Transverse colon (tissue), 4 donors: Measurements from ENCODE around the gene PLA2G15. TPM values are rescaled to one million over a fixed set of nuclear protein-coding genes. Genes with fewer than 3 reads are reported as not detected.

ENCODE experiments used
- DNase-seq: peaks from one replicate; pipeline ENCODE4 v3.0.0-alpha.2; 2019
- H3K27ac ChIP-seq, 4 donors: fragments of 200-600 bp; sonication (generic); 2 replicates each; pipeline ENCODE4 v1.5.1; 2016 to 2018; ENCODE audit warnings: inconsistent platforms in 4 of 4
- H3K27me3 ChIP-seq: fragments of 200-600 bp; sonication (generic); 2 replicates; pipeline ENCODE4 v1.5.1; 2017; ENCODE audit warnings: inconsistent platforms
- H3K36me3 ChIP-seq, 4 donors: fragments of 200-600 bp; sonication (generic); 2 replicates each; pipeline ENCODE4 v1.5.1; 2017 to 2019; ENCODE audit warnings: inconsistent platforms in 4 of 4
- H3K4me1 ChIP-seq, 4 donors: fragments of 200-600 bp; sonication (generic); 2 replicates each; pipeline ENCODE4 v1.5.1; 2017 to 2020; ENCODE audit warnings: inconsistent platforms in 4 of 4
- H3K4me3 ChIP-seq, 4 donors: fragments of 200-600 bp; sonication (generic); 1 replicate in 1 of 4; 2 replicates in 3 of 4; pipeline versions ENCODE4 v1.5.1 to v1.6.1; 2017 to 2019; ENCODE audit warnings: inconsistent platforms in 4 of 4
- H3K9me3 ChIP-seq, 2 donors: fragments of 200-600 bp; sonication (generic); 2 replicates each; pipeline ENCODE4 v1.5.1; 2017 to 2019; ENCODE audit warnings: inconsistent platforms in 2 of 2
- CTCF ChIP-seq, 5 experiments: fragments of 200-600 bp in 3 of 5; fragments of 450-650 bp in 2 of 5; sonication (generic) in 3 of 5; IDR thresholded peaks; 1 replicate in 2 of 5; 2 replicates in 3 of 5; pipeline ENCODE4 v1.5.1; 2016 to 2017; ENCODE audit warnings: antibody characterized with exemption in 5 of 5, inconsistent platforms in 3 of 5, mild to moderate bottlenecking in 2 of 5, moderate library complexity in 1 of 5
- EP300 ChIP-seq: sonication (generic); formaldehyde crosslinking; IDR thresholded peaks from one replicate; pipeline ENCODE4 v1.6.1; 2017; ENCODE audit warnings: antibody characterized with exemption, low read depth
- POLR2A ChIP-seq: fragments of 450-650 bp; IDR thresholded peaks from one replicate; pipeline ENCODE4 v1.6.1; 2016; ENCODE audit warnings: antibody characterized with exemption, mild to moderate bottlenecking, moderate library complexity
- POLR2AphosphoS5 ChIP-seq, 3 donors: sonication (generic); formaldehyde crosslinking; IDR thresholded peaks; one replicate each; pipeline ENCODE4 v1.6.1; 2016; ENCODE audit warnings: antibody characterized with exemption in 3 of 3
- WGBS, 2 donors: methylation state at CpG; one replicate each; pipeline ENCODE4 v1.1.5; 2018; ENCODE audit warnings: low coverage in 1 of 2; 5-methylcytosine and 5-hydroxymethylcytosine counted together
- in situ Hi-C, 4 donors: fragments of 200-750 bp; cut with MboI; loops; one replicate each; pipeline versions ENCODE4 v1.15.0 to v1.15.1; 2017; ENCODE audit warnings: low sequenced_read_pairs in 3 of 4, low pct_ligation_motif_present in 1 of 4, low pct_unique_long_range_greater_than_20kb in 1 of 4
- intact Hi-C: fragments of 100-400 bp; cut with DNase I; formaldehyde crosslinking; loops from one replicate; pipeline ENCODE4 v1.15.1; 2023; ENCODE audit warnings: low total_unique reads
- small RNA-seq, 4 donors: library from RNA; depleted of rRNA; stranded (forward); fragments of <200 nt; gene quantifications; one replicate each; pipeline ENCODE3, GENCODE V24; 2016
- total RNA-seq, 4 donors: library from RNA; depleted of rRNA; stranded (reverse); fragments of >200 nt; gene quantifications; one replicate each; pipeline ENCODE4 v1.1.0, GENCODE V29; 2016

PLA2G15 gene
- total RNA-seq, 4 donors from 2014 or later: 9.6 to 18.2 (median 15.0) TPM

GRCh38 chr16:68310437-68310773, 65.2 kb downstream of the PLA2G15 start:
- H3K4me1 ChIP-seq: peaks cover 16 to 28% (median 21%) of the 10 kb centered on the region in 4 donors
- H3K9me3 ChIP-seq: no peaks in the 10 kb centered on the region
- peaks cover 0 to 29% (median 9%) of the 10 kb centered on the region in 4 donors for H3K36me3 ChIP-seq
- WGBS, 2 donors: 0% methylated on average over 15 of the region's 29 CpGs; no CpG with 5 or more reads in 1 of the 2 donors
- in situ Hi-C loops: no loop called here
- DNase-seq: peak; percentile 9
- H3K27me3 ChIP-seq: no peaks in the 10 kb centered on the region
- H3K4me3 ChIP-seq: peak overlapping the region; percentile 72 to 90 (median 80)
- intact Hi-C loops: no loop called here
- TF ChIP-seq POLR2A (no peak), POLR2AphosphoS5 (IDR thresholded peaks at IDR 0.05) (no peak), CTCF (IDR thresholded peaks at IDR 0.05) (no peak), EP300 (no peak)
- H3K27ac ChIP-seq: peak overlapping the region; percentile 87 to 91 (median 89)

Small RNA genes within 50 kb of the gene (small RNA-seq; reads per million reads assigned to genes)
- gene RNU6-1262P: 0 reads per million in 4 donors

Other genes starting within 250 kb of the PLA2G15 start
- 1 to 10 TPM; 1.5 to 4.4 (median 1.5) TPM for gene DPEP2, start 245.9 kb upstream of the PLA2G15 start, total RNA-seq
- not detected for gene DPEP2NB, start 229.5 kb upstream of the PLA2G15 start, total RNA-seq
- gene DDX28, start 222.1 kb upstream of the PLA2G15 start, total RNA-seq: 10 to 100 TPM in 1 of 4 donors, 1 to 10 TPM in 3; 4.8 to 13.1 (median 6.2) TPM
- 10 to 100 TPM in 3 of 4 donors, 1 to 10 TPM in 1; 9.2 to 13.1 (median 11.2) TPM for gene DUS2, start 222.1 kb upstream of the PLA2G15 start, total RNA-seq
- gene NFATC3, start 160.0 kb upstream of the PLA2G15 start, total RNA-seq: 100 to 1,000 TPM in 1 of 4 donors, 10 to 100 TPM in 3; 27.5 to 107 (median 41.6) TPM
- gene ESRP2, start 9.2 kb upstream of the PLA2G15 start, total RNA-seq: 10 to 100 TPM; 61.3 to 87.5 (median 77.2) TPM
- 100 to 1,000 TPM in 1 of 4 donors, 10 to 100 TPM in 3; 20.6 to 145 (median 31.4) TPM for gene SLC7A6, start 19.2 kb downstream of the PLA2G15 start, total RNA-seq
- gene SLC7A6OS, start 65.6 kb downstream of the PLA2G15 start, total RNA-seq: 10 to 100 TPM in 3 of 4 donors, 1 to 10 TPM in 1; 7.8 to 49.0 (median 15.3) TPM
- gene PRMT7, start 65.6 kb downstream of the PLA2G15 start, total RNA-seq: 100 to 1,000 TPM in 1 of 4 donors, 10 to 100 TPM in 3; 20.6 to 115 (median 38.5) TPM
- gene SMPD3, start 203.1 kb downstream of the PLA2G15 start, total RNA-seq: 100 to 1,000 TPM in 1 of 4 donors, 10 to 100 TPM in 3; 51.1 to 168 (median 68.9) TPM